Skeletal muscle tissue (tissue), 4 donors: ENCODE results near the gene TMEM134. TPM values are rescaled to one million over a fixed set of nuclear protein-coding genes. Genes with fewer than 3 reads are reported as not detected.
"Not testable (repeated sequence)": the region's sequence is repeated elsewhere in the genome, so short reads cannot be mapped to it uniquely, and the experiment has no call there.

ENCODE experiments used
- H3K27ac ChIP-seq: one replicate; pipeline ENCODE4 v1.7.0; 2013; ENCODE audit warnings: mild to moderate bottlenecking, low read depth, low read length, inconsistent platforms
- H3K27me3 ChIP-seq, 3 donors: one replicate each; pipeline ENCODE4 v1.7.0; 2013; ENCODE audit warnings: low read length in 3 of 3; ENCODE audit not compliant: control insufficient read depth in 3 of 3, insufficient read depth in 3 of 3
- H3K36me3 ChIP-seq, 3 donors: one replicate each; pipeline ENCODE4 v1.7.0; 2013; ENCODE audit warnings: low read length in 3 of 3; ENCODE audit not compliant: control insufficient read depth in 3 of 3, insufficient read depth in 3 of 3
- H3K4me1 ChIP-seq, 3 donors: one replicate each; pipeline ENCODE4 v1.7.0; 2013; ENCODE audit warnings: low read length in 3 of 3, mild to moderate bottlenecking in 3 of 3; ENCODE audit not compliant: control insufficient read depth in 3 of 3, insufficient read depth in 3 of 3
- H3K4me3 ChIP-seq, 3 donors: one replicate each; pipeline ENCODE4 v1.7.0; 2013; ENCODE audit warnings: low read length in 3 of 3
- H3K9ac ChIP-seq, 3 donors: one replicate each; pipeline ENCODE4 v1.7.0; 2013; ENCODE audit warnings: low read length in 3 of 3, mild to moderate bottlenecking in 3 of 3, moderate library complexity in 2 of 3, low read depth in 1 of 3
- H3K9me3 ChIP-seq, 3 donors: one replicate each; pipeline ENCODE4 v1.7.0; 2013; ENCODE audit warnings: low read length in 3 of 3; ENCODE audit not compliant: control insufficient read depth in 3 of 3
- total RNA-seq: library from RNA; depleted of rRNA; stranded (reverse); fragments of >200 nt; gene quantifications from one replicate; pipeline ENCODE4 v1.2.3, GENCODE V29; 2014
- donor health status: Osteomylitis.

The TMEM134 gene, protein sequence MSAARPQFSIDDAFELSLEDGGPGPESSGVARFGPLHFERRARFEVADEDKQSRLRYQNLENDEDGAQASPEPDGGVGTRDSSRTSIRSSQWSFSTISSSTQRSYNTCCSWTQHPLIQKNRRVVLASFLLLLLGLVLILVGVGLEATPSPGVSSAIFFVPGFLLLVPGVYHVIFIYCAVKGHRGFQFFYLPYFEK
- 17.2 TPM for total RNA-seq

DNA sequence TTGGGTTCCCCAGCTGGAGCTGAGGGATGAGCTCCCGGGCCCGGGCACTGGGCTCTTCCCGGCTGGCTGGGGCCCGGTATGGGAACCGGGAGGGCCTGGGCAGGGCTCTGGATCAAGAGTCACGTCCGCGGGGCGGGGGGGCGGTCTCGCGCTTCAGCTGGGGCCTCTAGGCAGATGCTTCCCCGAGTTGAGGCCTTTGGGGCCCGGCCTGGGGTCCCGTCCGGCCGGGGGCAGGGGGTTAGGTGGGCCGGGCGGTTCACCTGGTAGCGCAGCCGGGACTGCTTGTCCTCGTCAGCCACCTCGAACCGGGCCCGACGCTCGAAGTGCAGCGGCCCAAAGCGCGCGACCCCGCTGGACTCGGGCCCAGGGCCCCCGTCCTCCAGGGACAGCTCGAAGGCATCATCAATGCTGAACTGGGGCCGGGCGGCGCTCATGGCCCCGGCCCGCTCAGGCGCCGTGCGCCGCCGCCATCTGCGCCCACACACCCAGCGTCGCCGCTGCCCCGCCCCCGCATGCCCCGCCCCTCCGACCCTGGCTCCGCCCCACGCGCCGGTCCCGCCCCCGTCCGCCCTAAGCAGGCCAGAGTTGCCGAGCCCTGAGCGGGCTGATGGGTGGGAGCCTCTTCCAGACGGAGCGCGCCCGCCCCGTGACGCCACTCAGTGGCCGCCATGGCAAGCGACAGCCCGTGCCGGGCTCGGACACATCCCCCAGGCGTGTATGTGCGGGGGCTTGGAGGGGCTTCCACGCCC, at the start of gene TMEM134:
TSS of gene TMEM134 (minus strand) at position 493 of the 749 bp plus-strand sequence. CDS start at position 434, 59 bp downstream.
- H3K9ac ChIP-seq = peak within 1 kb of the TSS; percentile 87 to 96 (median 95)
- peak within 1 kb of the TSS; percentile 87 to 92 (median 88) for H3K4me3 ChIP-seq
- H3K36me3 ChIP-seq = peaks cover 0 to 2% (median 0%) of the 10 kb centered on the region in 3 donors
- H3K27me3 ChIP-seq = peaks cover 0 to 2% (median 0%) of the 10 kb centered on the region in 3 donors
- H3K9me3 ChIP-seq = no peaks in the 10 kb centered on the region
- H3K4me1 ChIP-seq = peaks cover 16 to 24% (median 17%) of the 10 kb centered on the region in 3 donors
- H3K27ac ChIP-seq = peak within 1 kb of the TSS; percentile 76

GRCh38 chr11:67517784-67518552, 48.9 kb upstream of the TMEM134 start:
- H3K27me3 ChIP-seq = peaks cover 0 to 5% (median 3%) of the 10 kb centered on the region in 3 donors
- no peaks in the 10 kb centered on the region for H3K9me3 ChIP-seq
- H3K36me3 ChIP-seq = no peaks in the 10 kb centered on the region
- no peak overlapping the region for H3K4me3 ChIP-seq
- no peak overlapping the region for H3K9ac ChIP-seq
- no peaks in the 10 kb centered on the region for H3K4me1 ChIP-seq
- H3K27ac ChIP-seq = no peak overlapping the region

GRCh38 chr11:67516806-67517205, 47.8 kb upstream of the TMEM134 start:
- H3K27me3 ChIP-seq = peaks cover 0 to 5% (median 3%) of the 10 kb centered on the region in 3 donors
- no peak overlapping the region for H3K9ac ChIP-seq
- H3K4me3 ChIP-seq = no peak overlapping the region
- no peaks in the 10 kb centered on the region for H3K4me1 ChIP-seq
- H3K9me3 ChIP-seq = no peaks in the 10 kb centered on the region
- no peak overlapping the region for H3K27ac ChIP-seq
- no peaks in the 10 kb centered on the region for H3K36me3 ChIP-seq

- Histone ChIP-seq H3K27me3 (peaks cover 0 to 5% (median 3%) of the 10 kb centered on the region in 3 donors), H3K36me3 (no peaks in the 10 kb centered on the region), H3K4me3 (no peak overlapping the region), H3K4me1 (peaks cover under 1 to 1% (median under 1%) of the 10 kb centered on the region in 3 donors), H3K9me3 (no peaks in the 10 kb centered on the region), H3K9ac (no peak overlapping the region), H3K27ac (no peak overlapping the region)
Measured at GRCh38 chr11:67514116-67514515, 45.1 kb upstream of the TMEM134 start.

DNA sequence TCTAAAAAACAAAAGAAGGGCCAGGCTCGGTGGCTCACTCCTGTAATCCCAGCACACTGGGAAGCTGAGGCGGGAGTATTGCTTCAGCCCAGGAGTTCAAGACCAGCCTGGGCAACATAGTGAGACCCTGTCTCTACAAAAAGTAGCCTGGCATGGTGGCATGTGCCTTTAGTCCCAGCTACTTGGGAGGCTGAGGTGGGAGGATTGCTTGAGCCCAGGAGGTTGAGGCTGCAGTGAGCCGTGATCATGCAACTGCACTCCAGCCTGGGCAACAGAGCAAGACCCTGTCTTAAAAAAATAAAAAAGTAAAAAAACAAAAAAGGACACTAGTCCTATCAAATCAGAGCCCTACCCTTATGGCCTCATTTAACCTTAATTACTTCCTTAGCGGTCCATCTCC, 42.5 kb upstream of the TMEM134 start:
- H3K9me3 ChIP-seq = not testable (repeated sequence)
- peaks cover 12 to 19% (median 17%) of the 10 kb centered on the region in 3 donors for H3K4me1 ChIP-seq

DNA sequence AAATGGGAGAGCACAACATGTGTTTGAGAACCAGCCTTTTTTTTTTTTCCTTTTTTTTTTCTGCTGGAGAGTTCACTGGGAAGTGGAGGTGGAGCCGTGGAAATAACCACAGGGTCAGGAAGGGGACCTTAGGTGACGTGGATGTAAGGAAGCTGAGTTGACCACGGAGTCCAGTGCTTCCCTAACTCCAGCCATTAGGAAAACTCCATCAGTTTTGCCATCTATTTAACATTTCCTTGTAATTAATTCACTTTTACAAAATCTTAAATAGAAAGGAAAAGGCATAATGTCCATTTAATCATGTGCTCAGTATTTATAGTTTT, 40.9 kb upstream of the TMEM134 start:
- Histone ChIP-seq H3K36me3 (peaks cover 0 to 4% (median 0%) of the 10 kb centered on the region in 3 donors), H3K27ac (no peak overlapping the region), H3K9me3 (no peaks in the 10 kb centered on the region), H3K4me1 (peaks cover 22 to 32% (median 30%) of the 10 kb centered on the region in 3 donors), H3K9ac (no peak overlapping the region), H3K27me3 (peaks cover 0 to 5% (median 1%) of the 10 kb centered on the region in 3 donors), H3K4me3 (no peak overlapping the region)

More for the DNA sequence above, 42.5 kb upstream of the TMEM134 start:
- not testable (repeated sequence) for H3K36me3 ChIP-seq, H3K27me3 ChIP-seq, H3K27ac ChIP-seq, H3K9ac ChIP-seq, H3K4me3 ChIP-seq

GRCh38 chr11:67508486-67509121, 39.6 kb upstream of the TMEM134 start:
- Histone ChIP-seq H3K9ac (peak overlapping the region; percentile 90 to 97 (median 93)), H3K36me3 (peaks cover 0 to 4% (median 0%) of the 10 kb centered on the region in 3 donors), H3K27ac (peak overlapping the region; percentile 96)

DNA sequence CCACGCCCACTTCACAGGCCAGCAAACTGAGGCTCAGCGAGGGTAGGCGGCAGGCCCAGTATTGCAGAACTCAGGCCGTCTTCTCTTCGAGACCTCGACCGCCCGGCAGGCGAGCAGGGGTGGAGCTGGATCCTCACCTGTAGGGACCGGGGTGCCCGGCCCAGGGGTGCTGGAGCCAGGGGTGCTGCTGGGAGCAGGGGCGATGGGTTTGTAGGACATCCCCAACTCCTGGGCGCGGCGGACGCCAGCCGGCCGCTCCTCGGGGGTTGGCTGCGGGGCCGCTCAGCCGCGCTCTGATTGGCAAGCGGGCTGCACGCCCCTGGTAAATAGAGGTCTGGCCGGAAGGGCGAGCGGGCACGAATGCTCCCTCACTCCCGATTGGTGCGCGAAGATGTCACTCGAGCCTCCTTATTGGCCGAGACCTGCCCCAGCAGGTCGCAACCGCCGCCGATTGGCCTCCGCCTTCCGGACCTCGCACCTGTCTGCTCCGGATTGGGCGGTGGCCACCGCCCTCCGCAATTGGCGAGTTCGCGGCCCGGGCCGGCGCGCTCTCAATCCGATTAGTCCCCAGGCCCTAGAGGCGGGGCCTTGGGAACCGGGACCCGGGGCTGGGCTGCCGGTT, 38.9 kb upstream of the TMEM134 start, which contains the start of gene CDK2AP2:
TSS of gene CDK2AP2 (minus strand) at position 299 of the 622 bp plus-strand sequence. CDS start at position 219, 80 bp downstream.
- Histone ChIP-seq H3K4me1 (peaks cover 27 to 43% (median 39%) of the 10 kb centered on the region in 3 donors), H3K36me3 (peaks cover 0 to 4% (median 0%) of the 10 kb centered on the region in 3 donors), H3K4me3 (peak within 1 kb of the TSS; percentile 80 to 94 (median 84)), H3K9me3 (no peaks in the 10 kb centered on the region), H3K9ac (peak within 1 kb of the TSS; percentile 90 to 97 (median 93)), H3K27me3 (peaks cover 3 to 7% (median 7%) of the 10 kb centered on the region in 3 donors), H3K27ac (peak within 1 kb of the TSS; percentile 96)

More at GRCh38 chr11:67508486-67509121, 39.6 kb upstream of the TMEM134 start:
- H3K4me3 ChIP-seq = peak overlapping the region; percentile 80 to 94 (median 84)
- H3K4me1 ChIP-seq = peaks cover 27 to 42% (median 37%) of the 10 kb centered on the region in 3 donors
- H3K9me3 ChIP-seq = no peaks in the 10 kb centered on the region
- H3K27me3 ChIP-seq = peaks cover under 1 to 7% (median 5%) of the 10 kb centered on the region in 3 donors
